Activated CD8-positive, alpha-beta memory T cell treated with anti-CD3 and anti-CD28 coated beads, Interleukin-2, amount 10 ng/mL, durations not matched to agents 7 days and 5 days (primary cell): ENCODE data around the gene COL25A1. TPM values are rescaled to one million over a fixed set of nuclear protein-coding genes. Genes with fewer than 3 reads are reported as not detected.

Experiments
- ATAC-seq: fragments of 150-1000 bp; cut with Tn5 transposase; one replicate; pipeline ENCODE4 v1.10.0; 2021; ENCODE audit warnings: moderate library complexity
- CTCF ChIA-PET: fragments of 350-600 bp; sonication (Branson Sonifier 250); formaldehyde crosslinking; loops from one replicate; lab custom pipeline; 2021; ENCODE audit warnings: antibody characterized with exemption; lab: Charles Lee
- DNase-seq: peaks from one replicate; pipeline ENCODE4 v3.0.0-alpha.2; 2020
- H3K27ac Mint-ChIP-seq: one replicate; pipeline ENCODE4 v1.8.0; 2021; ENCODE audit warnings: mild to moderate bottlenecking, mixed read lengths
- H3K27me3 Mint-ChIP-seq: one replicate; pipeline ENCODE4 v1.8.0; 2021; ENCODE audit warnings: mixed read lengths
- H3K36me3 Mint-ChIP-seq: one replicate; pipeline ENCODE4 v1.8.0; 2021; ENCODE audit warnings: mild to moderate bottlenecking, mixed read lengths
- H3K4me1 Mint-ChIP-seq: one replicate; pipeline ENCODE4 v1.8.0; 2021; ENCODE audit warnings: mixed read lengths
- H3K4me3 Mint-ChIP-seq: one replicate; pipeline ENCODE4 v1.8.0; 2021; ENCODE audit warnings: mild to moderate bottlenecking, moderate library complexity, mixed read lengths
- H3K9me3 Mint-ChIP-seq: one replicate; pipeline ENCODE4 v1.8.0; 2022; ENCODE audit warnings: low read depth, mixed read lengths
- total RNA-seq, 2 experiments: library from RNA; stranded (reverse); gene quantifications; one replicate each; pipeline ENCODE4 v1.2.3, GENCODE V29; 2021

Gene COL25A1
- total RNA-seq, 2 experiments from 2014 or later: not detected

GRCh38 chr4:109313168-109314133 lies 11.0 kb upstream of the COL25A1 start:
- peaks cover 22% of the 10 kb centered on the region for H3K27me3 Mint-ChIP-seq
- H3K36me3 Mint-ChIP-seq: no peaks in the 10 kb centered on the region
- DNase-seq: no peak
- ATAC-seq: no peak
- H3K4me1 Mint-ChIP-seq: no peaks in the 10 kb centered on the region
- H3K9me3 Mint-ChIP-seq: peaks cover 4% of the 10 kb centered on the region
- CTCF ChIA-PET: no interaction called here
- no peak overlapping the region for H3K4me3 Mint-ChIP-seq
- no peak overlapping the region for H3K27ac Mint-ChIP-seq

GRCh38 chr4:109303140-109303496 lies 660 bp upstream of the COL25A1 start:
- Mint-ChIP-seq H3K36me3 (peaks cover 2% of the 10 kb centered on the region), H3K4me1 (peaks cover 11% of the 10 kb centered on the region), H3K4me3 (peak overlapping the region; percentile 59), H3K9me3 (no peaks in the 10 kb centered on the region), H3K27me3 (peaks cover 75% of the 10 kb centered on the region), H3K27ac (no peak overlapping the region)
- DNase-seq: no peak
- CTCF ChIA-PET: no interaction called here
- peak; percentile 9 for ATAC-seq

GRCh38 chr4:109301651-109302360 lies 652 bp downstream of the COL25A1 start:
- ATAC-seq: peak; percentile 27
- CTCF ChIA-PET: no interaction called here
- H3K27ac Mint-ChIP-seq: no peak overlapping the region

GRCh38 chr4:109298279-109299010 lies 4.0 kb downstream of the COL25A1 start:
- H3K4me1 Mint-ChIP-seq: peaks cover 11% of the 10 kb centered on the region
- ATAC-seq (peak; percentile 38), DNase-seq (no peak)
- no peak overlapping the region for H3K4me3 Mint-ChIP-seq
- CTCF ChIA-PET: interaction anchor here (0.6 to 1.2 kb wide), 3 partner anchors 19 to 570 kb away, joined by 3 to 4 read pairs (median 3); no protein-coding TSS in a partner anchor
- H3K27me3 Mint-ChIP-seq: peaks cover 62% of the 10 kb centered on the region
- no peak overlapping the region for H3K27ac Mint-ChIP-seq
- H3K9me3 Mint-ChIP-seq: no peaks in the 10 kb centered on the region
- H3K36me3 Mint-ChIP-seq: peaks cover 2% of the 10 kb centered on the region

More at GRCh38 chr4:109301651-109302360, 652 bp downstream of the COL25A1 start:
- Mint-ChIP-seq H3K4me3 (peak overlapping the region; percentile 59), H3K4me1 (peaks cover 11% of the 10 kb centered on the region), H3K9me3 (no peaks in the 10 kb centered on the region), H3K27me3 (peaks cover 73% of the 10 kb centered on the region), H3K36me3 (peaks cover 2% of the 10 kb centered on the region)
- DNase-seq: no peak

GRCh38 chr4:109296527-109296926 lies 5.9 kb downstream of the COL25A1 start:
- no peaks in the 10 kb centered on the region for H3K36me3 Mint-ChIP-seq
- CTCF ChIA-PET: no interaction called here
- H3K27me3 Mint-ChIP-seq: peaks cover 54% of the 10 kb centered on the region
- no peaks in the 10 kb centered on the region for H3K9me3 Mint-ChIP-seq
- DNase-seq (no peak), ATAC-seq (no peak)
- no peak overlapping the region for H3K27ac Mint-ChIP-seq
- peaks cover 3% of the 10 kb centered on the region for H3K4me1 Mint-ChIP-seq
- no peak overlapping the region for H3K4me3 Mint-ChIP-seq

- CTCF ChIA-PET: interaction anchor here (1.2 kb wide), 1 partner anchor 12 kb away, joined by 3 read pairs; no protein-coding TSS in a partner anchor
- Mint-ChIP-seq H3K9me3 (no peaks in the 10 kb centered on the region), H3K4me1 (no peaks in the 10 kb centered on the region), H3K27ac (no peak overlapping the region), H3K36me3 (no peaks in the 10 kb centered on the region), H3K27me3 (peaks cover 41% of the 10 kb centered on the region), H3K4me3 (no peak overlapping the region)
- ATAC-seq (no peak), DNase-seq (no peak)
Observed at GRCh38 chr4:109295081-109295480, 7.4 kb downstream of the COL25A1 start.

- no peak overlapping the region for H3K27ac Mint-ChIP-seq
- DNase-seq (no peak), ATAC-seq (no peak)
- H3K27me3 Mint-ChIP-seq: peaks cover 39% of the 10 kb centered on the region
- H3K4me3 Mint-ChIP-seq: no peak overlapping the region
- H3K9me3 Mint-ChIP-seq: no peaks in the 10 kb centered on the region
- no peaks in the 10 kb centered on the region for H3K36me3 Mint-ChIP-seq
- no peaks in the 10 kb centered on the region for H3K4me1 Mint-ChIP-seq
- CTCF ChIA-PET: interaction anchor here (1.2 to 1.7 kb wide), 3 partner anchors 12 to 111 kb away, joined by 3 to 5 read pairs (median 3); no protein-coding TSS in a partner anchor
Observed at GRCh38 chr4:109294468-109295020, 7.9 kb downstream of the COL25A1 start.

- peak; percentile 49 for DNase-seq
- peak; percentile 71 for ATAC-seq
- peaks cover 38% of the 10 kb centered on the region for H3K27me3 Mint-ChIP-seq
- no peaks in the 10 kb centered on the region for H3K9me3 Mint-ChIP-seq
- CTCF ChIA-PET: interaction anchor here (1.4 to 1.7 kb wide), 2 partner anchors 11 to 112 kb away, joined by 3 to 5 read pairs; no protein-coding TSS in a partner anchor
- no peaks in the 10 kb centered on the region for H3K36me3 Mint-ChIP-seq
- H3K4me1 Mint-ChIP-seq: no peaks in the 10 kb centered on the region
- H3K4me3 Mint-ChIP-seq: no peak overlapping the region
- H3K27ac Mint-ChIP-seq: no peak overlapping the region
Observed at GRCh38 chr4:109294006-109294405, 8.5 kb downstream of the COL25A1 start.

GRCh38 chr4:109291707-109292238 lies 10.7 kb downstream of the COL25A1 start:
- DNase-seq (no peak), ATAC-seq (no peak)
- Mint-ChIP-seq H3K4me1 (no peaks in the 10 kb centered on the region), H3K36me3 (no peaks in the 10 kb centered on the region), H3K27me3 (peaks cover 28% of the 10 kb centered on the region), H3K4me3 (no peak overlapping the region), H3K9me3 (no peaks in the 10 kb centered on the region), H3K27ac (no peak overlapping the region)
- CTCF ChIA-PET: interaction anchor here (1.7 kb wide), 1 partner anchor 13 kb away, joined by 4 read pairs; no protein-coding TSS in a partner anchor

- H3K9me3 Mint-ChIP-seq: no peaks in the 10 kb centered on the region
- CTCF ChIA-PET: interaction anchor here (1.7 kb wide), 1 partner anchor 12 kb away, joined by 4 read pairs; no protein-coding TSS in a partner anchor
Observed at GRCh38 chr4:109290918-109291317, 11.5 kb downstream of the COL25A1 start.

GRCh38 chr4:109278594-109279031 lies 23.8 kb downstream of the COL25A1 start:
- CTCF ChIA-PET: interaction anchor here (1.0 to 1.7 kb wide), 3 partner anchors 12 to 28 kb away, joined by 3 to 4 read pairs (median 3); no protein-coding TSS in a partner anchor
- H3K4me1 Mint-ChIP-seq: peaks cover 26% of the 10 kb centered on the region
- peaks cover 17% of the 10 kb centered on the region for H3K27me3 Mint-ChIP-seq
- H3K9me3 Mint-ChIP-seq: no peaks in the 10 kb centered on the region
- no peak overlapping the region for H3K4me3 Mint-ChIP-seq
- peak; percentile 62 for ATAC-seq
- peak overlapping the region; percentile 0 for H3K27ac Mint-ChIP-seq
- DNase-seq: no peak
- no peaks in the 10 kb centered on the region for H3K36me3 Mint-ChIP-seq

More at GRCh38 chr4:109290918-109291317, 11.5 kb downstream of the COL25A1 start:
- Mint-ChIP-seq H3K27me3 (peaks cover 21% of the 10 kb centered on the region), H3K4me1 (no peaks in the 10 kb centered on the region), H3K4me3 (no peak overlapping the region), H3K27ac (no peak overlapping the region), H3K36me3 (no peaks in the 10 kb centered on the region)
- no peak for ATAC-seq
- DNase-seq: no peak

GRCh38 chr4:109276482-109277095 lies 25.9 kb downstream of the COL25A1 start:
- Mint-ChIP-seq H3K4me1 (peaks cover 26% of the 10 kb centered on the region), H3K36me3 (no peaks in the 10 kb centered on the region), H3K4me3 (no peak overlapping the region), H3K27me3 (peaks cover 6% of the 10 kb centered on the region), H3K27ac (peak overlapping the region; percentile 44), H3K9me3 (no peaks in the 10 kb centered on the region)
- ATAC-seq (peak; percentile 96), DNase-seq (peak; percentile 55)
- CTCF ChIA-PET: interaction anchor here (0.7 kb wide), 1 partner anchor 316 kb away, joined by 4 read pairs; no protein-coding TSS in a partner anchor
